A549 (cell line): Measurements from ENCODE around the gene RAB27A. TPM values are rescaled to one million over a fixed set of nuclear protein-coding genes. Genes with fewer than 3 reads are reported as not detected.

Experiments
- ATAC-seq, 2 experiments: fragments of 200-7000 bp in 1 of 2; fragments of >200 bp in 1 of 2; cut with Nextera tagmentation in 1 of 2; cut with Tn5 transposase in 1 of 2; 3 replicates each; pipeline versions ENCODE4 v1.8.0 to v1.9.1; 2018 to 2020; ENCODE audit warnings: mild to moderate bottlenecking in 1 of 2, moderate library complexity in 1 of 2
- CTCF ChIA-PET: fragments of 300-600 bp; sonication (Branson Sonifier 250); formaldehyde crosslinking; extraction: SDS; loops from one replicate; lab custom pipeline; 2021; ENCODE audit warnings: antibody characterized with exemption, inconsistent platforms; lab: Yijun Ruan, JAX
- POLR2A ChIA-PET: fragments of 350-600 bp; formaldehyde crosslinking; extraction: SDS; loops from one replicate; lab custom pipeline; 2021; ENCODE audit warnings: antibody characterized with exemption, inconsistent platforms; lab: Yijun Ruan, JAX
- DNase-seq, 2 experiments: peaks; one replicate each; pipeline versions ENCODE4 v3.0.0 to v3.0.0-alpha.2; 2011 to 2016; ENCODE audit warnings: low read depth in 1 of 2, low spot score in 1 of 2
- FAIRE-seq: peaks from 2 replicates; lab custom pipeline; 2011; peaks lifted over from hg19 to GRCh38; lab: Jason Lieb, UNC
- H3K27ac ChIP-seq, 2 experiments: fragments of >200 bp; sonication (Bioruptor Twin); formaldehyde crosslinking; 3 replicates each; pipeline ENCODE4 v1.5.1; 2016 to 2017
- H3K4me1 ChIP-seq: fragments of >200 bp; sonication (Bioruptor Twin); formaldehyde crosslinking; 3 replicates; pipeline ENCODE4 v1.6.1; 2016
- H3K4me2 ChIP-seq: fragments of >200 bp; sonication (Bioruptor Twin); formaldehyde crosslinking; 3 replicates; pipeline ENCODE4 v1.6.1; 2016
- H3K4me3 ChIP-seq: fragments of >200 bp; sonication (Bioruptor Twin); formaldehyde crosslinking; 3 replicates; pipeline ENCODE4 v1.5.1; 2016
- H3K9me3 ChIP-seq: fragments of >200 bp; sonication (Bioruptor Twin); formaldehyde crosslinking; 3 replicates; pipeline ENCODE4 v1.6.1; 2016
- BHLHE40 ChIP-seq: IDR thresholded peaks from 2 replicates; pipeline ENCODE4 v1.6.1; 2012; ENCODE audit warnings: low read depth, low read length, inconsistent platforms
- CBX2 ChIP-seq: fragments of 200-600 bp; sonication (generic); IDR thresholded peaks from 2 replicates; pipeline ENCODE4 v1.6.1; 2016; ENCODE audit warnings: low read depth, mild to moderate bottlenecking, borderline replicate concordance
- CBX8 ChIP-seq: fragments of 200-600 bp; sonication (generic); IDR thresholded peaks from 2 replicates; pipeline ENCODE4 v1.6.1; 2016
- EHF ChIP-seq: fragments of 250-450 bp; sonication (Bioruptor Pico); IDR thresholded peaks from 2 replicates; pipeline ENCODE4 v1.5.0; 2020; ENCODE audit warnings: mild to moderate bottlenecking
- EHMT2 ChIP-seq: fragments of 200-600 bp; sonication (generic); IDR thresholded peaks from 2 replicates; pipeline ENCODE4 v1.6.1; 2016; ENCODE audit warnings: antibody characterized with exemption, low read depth, mild to moderate bottlenecking, moderate library complexity
- EP300 ChIP-seq, 2 experiments: fragments of >200 bp; sonication (Bioruptor Twin); formaldehyde crosslinking; IDR thresholded peaks; 2 replicates in 1 of 2; 3 replicates in 1 of 2; pipeline ENCODE4 v1.6.1; 2016 to 2017
- HDAC2 ChIP-seq: fragments of 200-600 bp; sonication (generic); IDR thresholded peaks from 2 replicates; pipeline ENCODE4 v1.6.1; 2016
- HEYL ChIP-seq: fragments of 250-450 bp; sonication (Bioruptor Pico); IDR thresholded peaks from 2 replicates; pipeline ENCODE4 v1.8.0; 2021; ENCODE audit warnings: mild to moderate bottlenecking, moderate library complexity
- HOXA7 ChIP-seq: fragments of 250-450 bp; sonication (Bioruptor Pico); IDR thresholded peaks from 2 replicates; pipeline ENCODE4 v1.5.0; 2020; ENCODE audit warnings: mild to moderate bottlenecking, moderate library complexity
- HOXB13 ChIP-seq: fragments of 250-450 bp; sonication (Bioruptor Pico); IDR thresholded peaks from 2 replicates; pipeline ENCODE4 v1.5.0; 2020; ENCODE audit warnings: low read depth, mild to moderate bottlenecking, moderate library complexity
- JUN ChIP-seq, 2 experiments: fragments of >200 bp; sonication (Bioruptor Twin); formaldehyde crosslinking; IDR thresholded peaks; 2 replicates in 1 of 2; 3 replicates in 1 of 2; pipeline ENCODE4 v1.6.1; 2016 to 2017
- KDM1A ChIP-seq: fragments of 200-600 bp; sonication (generic); IDR thresholded peaks from 2 replicates; pipeline ENCODE4 v1.6.1; 2016; ENCODE audit warnings: low read depth, mild to moderate bottlenecking
- MYC ChIP-seq: IDR thresholded peaks from 2 replicates; pipeline ENCODE4 v1.6.1; 2012; ENCODE audit warnings: mild to moderate bottlenecking, inconsistent platforms, low read length, improper control_type of control experiment, borderline replicate concordance
- RAD21 ChIP-seq, 2 experiments: fragments of >200 bp in 1 of 2; sonication (Bioruptor Twin) in 1 of 2; formaldehyde crosslinking in 1 of 2; IDR thresholded peaks in 1 of 2; conservative IDR thresholded peaks in 1 of 2; 2 replicates in 1 of 2; 3 replicates in 1 of 2; pipeline ENCODE4 v1.6.1; 2012 to 2018; ENCODE audit warnings: inconsistent platforms in 1 of 2
- RARB ChIP-seq: fragments of 250-450 bp; sonication (Bioruptor Pico); IDR thresholded peaks from 2 replicates; pipeline ENCODE4 v1.8.0; 2021; ENCODE audit warnings: mild to moderate bottlenecking, moderate library complexity
- SMC3 ChIP-seq: fragments of >200 bp; sonication (Bioruptor Twin); formaldehyde crosslinking; IDR thresholded peaks from 3 replicates; pipeline ENCODE4 v1.6.1; 2018; ENCODE audit warnings: inconsistent platforms
- SREBF2 ChIP-seq: fragments of 450-650 bp; IDR thresholded peaks from 2 replicates; pipeline ENCODE4 v1.6.1; 2014; ENCODE audit warnings: mild to moderate bottlenecking, moderate library complexity
- TP53 ChIP-seq: fragments of 250-450 bp; sonication (Bioruptor Pico); IDR thresholded peaks from 2 replicates; pipeline ENCODE4 v1.5.0; 2021; ENCODE audit warnings: mild to moderate bottlenecking, moderate library complexity
- ZC3H11A ChIP-seq: fragments of 450-650 bp; IDR thresholded peaks from 2 replicates; pipeline ENCODE4 v1.6.1; 2014; ENCODE audit warnings: antibody characterized with exemption, mild to moderate bottlenecking
- ZNF302 ChIP-seq: fragments of 250-450 bp; sonication (Bioruptor Pico); IDR thresholded peaks from 2 replicates; pipeline ENCODE4 v1.9.0; 2021; ENCODE audit warnings: inconsistent platforms, mild to moderate bottlenecking, moderate library complexity
- WGBS: methylation state at CpG from one replicate; pipeline ENCODE4 v1.1.6; 2017; ENCODE audit errors: missing lambda C conversion rate; 5-methylcytosine and 5-hydroxymethylcytosine counted together
- polyA plus RNA-seq, 4 experiments: library from polyadenylated mRNA; depleted of rRNA in 3 of 4; stranded (reverse); fragments of >200 nt; fragmentation: RNase III in 1 of 4; extraction: RNeasy Plus Mini Kit Qiagen cat#74134 plus additional on column Dnase treatment in 1 of 4; gene quantifications; 2 replicates in 3 of 4; 3 replicates in 1 of 4; pipeline ENCODE4 v1.2.3, GENCODE V29; 2011 to 2017
- TF ChIP-seq, protein P1 (sequence below): fragments of >200 bp; sonication (Bioruptor Twin); formaldehyde crosslinking; IDR thresholded peaks from 2 replicates; pipeline ENCODE4 v1.6.1; 2016
- TF ChIP-seq, protein P2 (sequence below): fragments of 200-600 bp; sonication (generic); IDR thresholded peaks from 2 replicates; pipeline ENCODE4 v1.6.1; 2016; ENCODE audit warnings: antibody characterized with exemption, mild to moderate bottlenecking, moderate library complexity
- TF ChIP-seq, protein P3 (sequence below): fragments of >200 bp; sonication (Bioruptor Twin); formaldehyde crosslinking; IDR thresholded peaks from 3 replicates; pipeline ENCODE4 v1.5.1; 2016
- TF ChIP-seq, protein P4 (sequence below): IDR thresholded peaks from 2 replicates; pipeline ENCODE4 v1.6.1; 2012
- TF ChIP-seq, protein P5 (sequence below): fragments of 150-350 bp; IDR thresholded peaks from 2 replicates; pipeline ENCODE4 v1.6.1; 2014; ENCODE audit warnings: low read depth, mild to moderate bottlenecking, low read length

RAB27A gene
- polyA plus RNA-seq, 2 of the 4 experiments (the other 2 are of a cell fraction) = 8.1 to 17.0 TPM

DNA sequence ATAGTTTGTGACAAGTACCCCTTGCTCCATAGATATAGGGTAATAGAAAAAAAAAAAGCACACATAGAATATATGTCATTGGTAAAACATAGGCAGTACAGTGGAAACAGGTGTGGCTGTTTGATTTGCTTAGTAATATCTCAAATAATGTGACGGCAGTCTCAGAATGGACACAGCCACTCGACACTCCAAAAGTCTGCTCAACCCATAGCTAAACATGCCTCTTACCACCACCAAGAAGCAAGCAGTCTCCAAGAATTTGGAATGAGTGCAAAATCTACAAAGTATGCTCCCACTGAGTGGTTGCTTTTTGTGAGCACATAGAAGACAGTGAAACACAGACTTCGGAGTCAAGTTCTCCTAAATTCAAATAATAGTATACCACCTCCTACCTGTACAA lies 43.0 kb downstream of the RAB27A start:
- H3K27ac ChIP-seq = no peak overlapping the region
- TF ChIP-seq, protein P1, sequence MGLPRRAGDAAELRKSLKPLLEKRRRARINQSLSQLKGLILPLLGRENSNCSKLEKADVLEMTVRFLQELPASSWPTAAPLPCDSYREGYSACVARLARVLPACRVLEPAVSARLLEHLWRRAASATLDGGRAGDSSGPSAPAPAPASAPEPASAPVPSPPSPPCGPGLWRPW = no peak
- TF ChIP-seq HOXA7 (no peak), ZNF302 (CRISPR knock-in tag) (no peak), SREBF2 (no peak), HDAC2 (no peak), HOXB13 (no peak), EHF (CRISPR knock-in tag) (no peak), RARB (CRISPR knock-in tag) (no peak), CBX2 (no peak)
- no peak overlapping the region for H3K4me2 ChIP-seq
- no peaks in the 10 kb centered on the region for H3K9me3 ChIP-seq
- 61% methylated on average over 3 of the region's 3 CpGs for WGBS
- ChIA-PET CTCF (interaction anchor here (0.8 to 1.4 kb wide), 3 partner anchors 13 to 45 kb away, joined by 3 to 6 read pairs (median 4); no protein-coding TSS in a partner anchor), POLR2A (no interaction called here)
- no peak overlapping the region for H3K4me3 ChIP-seq
- no peak for DNase-seq
- peaks cover 24% of the 10 kb centered on the region; the same call in 2 of the 3 replicates for H3K4me1 ChIP-seq
- ATAC-seq = no peak
- FAIRE-seq = no peak

DNA sequence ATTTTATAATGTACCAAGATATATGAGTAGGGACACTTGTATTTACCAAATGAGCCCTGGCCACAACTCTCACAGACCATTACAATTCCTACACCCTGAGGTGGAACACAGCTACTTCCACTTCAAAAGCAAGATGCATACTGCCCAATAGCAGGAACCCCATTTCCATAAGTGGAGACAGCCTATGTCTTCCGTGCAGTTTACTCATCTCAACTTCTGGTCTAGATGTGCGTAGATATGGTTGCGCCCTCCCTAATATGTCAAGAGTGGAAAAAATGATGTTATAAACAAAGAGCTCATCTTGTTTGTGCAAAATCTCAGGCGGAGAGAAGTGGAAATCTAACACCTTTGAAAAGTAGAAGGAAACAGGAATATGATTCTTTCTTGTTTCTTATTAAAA lies 44.6 kb downstream of the RAB27A start:
- DNase-seq = no peak
- no peak for TF ChIP-seq JUN (IDR thresholded peaks at IDR 0.05)
- Histone ChIP-seq H3K4me2 (no peak overlapping the region), H3K9me3 (no peaks in the 10 kb centered on the region), H3K4me1 (peaks cover 15% of the 10 kb centered on the region; the same call in 2 of the 3 replicates), H3K4me3 (no peak overlapping the region), H3K27ac (no peak overlapping the region)
- POLR2A ChIA-PET = no interaction called here
- FAIRE-seq = no peak
- CTCF ChIA-PET = no interaction called here
- 91% methylated on average over 4 of the region's 4 CpGs for WGBS
- no peak for ATAC-seq

DNA sequence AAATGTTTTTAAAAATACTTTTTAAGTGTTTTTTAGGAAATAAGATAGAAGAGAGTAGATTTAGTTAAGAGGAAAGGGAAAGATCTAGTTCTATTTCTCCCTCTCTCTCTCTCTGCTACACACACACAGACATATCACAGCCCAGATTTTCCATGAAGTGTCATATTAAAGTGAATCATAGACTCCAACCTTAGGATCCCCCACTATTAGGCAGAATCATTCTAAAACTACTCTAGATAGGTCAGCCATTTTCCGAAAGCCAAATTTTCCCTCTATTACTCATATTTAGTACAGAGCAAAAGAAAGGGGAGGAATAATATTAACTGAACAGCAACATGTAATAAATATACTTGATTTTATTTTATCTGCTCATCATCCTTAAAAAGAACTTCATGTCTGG lies 47.7 kb downstream of the RAB27A start:
- CTCF ChIA-PET = interaction anchor here (2.0 to 2.1 kb wide), 2 partner anchors 10 to 49 kb away, joined by 7 to 8 read pairs; no protein-coding TSS in a partner anchor
- WGBS = 0% methylated on average over 1 of the region's 1 CpG

DNA sequence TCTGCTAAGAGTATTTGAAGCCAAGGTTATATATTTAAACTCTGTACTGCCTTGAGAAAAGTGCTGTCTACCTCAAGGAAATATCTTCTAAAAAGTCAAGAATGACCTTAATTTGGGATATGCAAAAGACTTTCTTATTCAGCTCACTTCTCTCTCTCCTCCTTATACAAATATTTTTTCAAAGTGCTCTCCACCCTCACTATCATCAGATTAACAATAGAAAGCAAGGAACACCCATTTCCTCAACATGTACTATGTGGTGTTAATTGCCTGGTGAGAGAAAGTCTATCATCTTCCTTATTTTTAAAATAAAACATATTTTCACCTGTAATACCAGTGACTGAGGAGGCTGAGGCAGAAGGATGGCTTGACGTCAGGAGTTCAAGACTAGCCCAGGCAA lies 48.4 kb downstream of the RAB27A start:
- no peak overlapping the region for H3K27ac ChIP-seq
- DNase-seq (no peak), FAIRE-seq (no peak), ATAC-seq (no peak)
- no peaks in the 10 kb centered on the region for H3K9me3 ChIP-seq
- no peak overlapping the region for H3K4me3 ChIP-seq
- POLR2A ChIA-PET = no interaction called here
- no peak overlapping the region for H3K4me2 ChIP-seq
- no peaks in the 10 kb centered on the region for H3K4me1 ChIP-seq
- WGBS = 96% methylated on average over 1 of the region's 1 CpG
- CTCF ChIA-PET = interaction anchor here (0.9 to 2.1 kb wide), 2 partner anchors 9 kb away, joined by 3 to 7 read pairs; no protein-coding TSS in a partner anchor
- TF ChIP-seq CBX8 = no peak
- TF ChIP-seq, protein P2, sequence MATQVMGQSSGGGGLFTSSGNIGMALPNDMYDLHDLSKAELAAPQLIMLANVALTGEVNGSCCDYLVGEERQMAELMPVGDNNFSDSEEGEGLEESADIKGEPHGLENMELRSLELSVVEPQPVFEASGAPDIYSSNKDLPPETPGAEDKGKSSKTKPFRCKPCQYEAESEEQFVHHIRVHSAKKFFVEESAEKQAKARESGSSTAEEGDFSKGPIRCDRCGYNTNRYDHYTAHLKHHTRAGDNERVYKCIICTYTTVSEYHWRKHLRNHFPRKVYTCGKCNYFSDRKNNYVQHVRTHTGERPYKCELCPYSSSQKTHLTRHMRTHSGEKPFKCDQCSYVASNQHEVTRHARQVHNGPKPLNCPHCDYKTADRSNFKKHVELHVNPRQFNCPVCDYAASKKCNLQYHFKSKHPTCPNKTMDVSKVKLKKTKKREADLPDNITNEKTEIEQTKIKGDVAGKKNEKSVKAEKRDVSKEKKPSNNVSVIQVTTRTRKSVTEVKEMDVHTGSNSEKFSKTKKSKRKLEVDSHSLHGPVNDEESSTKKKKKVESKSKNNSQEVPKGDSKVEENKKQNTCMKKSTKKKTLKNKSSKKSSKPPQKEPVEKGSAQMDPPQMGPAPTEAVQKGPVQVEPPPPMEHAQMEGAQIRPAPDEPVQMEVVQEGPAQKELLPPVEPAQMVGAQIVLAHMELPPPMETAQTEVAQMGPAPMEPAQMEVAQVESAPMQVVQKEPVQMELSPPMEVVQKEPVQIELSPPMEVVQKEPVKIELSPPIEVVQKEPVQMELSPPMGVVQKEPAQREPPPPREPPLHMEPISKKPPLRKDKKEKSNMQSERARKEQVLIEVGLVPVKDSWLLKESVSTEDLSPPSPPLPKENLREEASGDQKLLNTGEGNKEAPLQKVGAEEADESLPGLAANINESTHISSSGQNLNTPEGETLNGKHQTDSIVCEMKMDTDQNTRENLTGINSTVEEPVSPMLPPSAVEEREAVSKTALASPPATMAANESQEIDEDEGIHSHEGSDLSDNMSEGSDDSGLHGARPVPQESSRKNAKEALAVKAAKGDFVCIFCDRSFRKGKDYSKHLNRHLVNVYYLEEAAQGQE = no peak
- TF ChIP-seq HDAC2 = no peak
- TF ChIP-seq EHMT2 = no peak
- no peak for TF ChIP-seq KDM1A
- TF ChIP-seq, protein P3, sequence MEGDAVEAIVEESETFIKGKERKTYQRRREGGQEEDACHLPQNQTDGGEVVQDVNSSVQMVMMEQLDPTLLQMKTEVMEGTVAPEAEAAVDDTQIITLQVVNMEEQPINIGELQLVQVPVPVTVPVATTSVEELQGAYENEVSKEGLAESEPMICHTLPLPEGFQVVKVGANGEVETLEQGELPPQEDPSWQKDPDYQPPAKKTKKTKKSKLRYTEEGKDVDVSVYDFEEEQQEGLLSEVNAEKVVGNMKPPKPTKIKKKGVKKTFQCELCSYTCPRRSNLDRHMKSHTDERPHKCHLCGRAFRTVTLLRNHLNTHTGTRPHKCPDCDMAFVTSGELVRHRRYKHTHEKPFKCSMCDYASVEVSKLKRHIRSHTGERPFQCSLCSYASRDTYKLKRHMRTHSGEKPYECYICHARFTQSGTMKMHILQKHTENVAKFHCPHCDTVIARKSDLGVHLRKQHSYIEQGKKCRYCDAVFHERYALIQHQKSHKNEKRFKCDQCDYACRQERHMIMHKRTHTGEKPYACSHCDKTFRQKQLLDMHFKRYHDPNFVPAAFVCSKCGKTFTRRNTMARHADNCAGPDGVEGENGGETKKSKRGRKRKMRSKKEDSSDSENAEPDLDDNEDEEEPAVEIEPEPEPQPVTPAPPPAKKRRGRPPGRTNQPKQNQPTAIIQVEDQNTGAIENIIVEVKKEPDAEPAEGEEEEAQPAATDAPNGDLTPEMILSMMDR = no peak
- no peak for TF ChIP-seq SMC3
- TF ChIP-seq, protein P4, sequence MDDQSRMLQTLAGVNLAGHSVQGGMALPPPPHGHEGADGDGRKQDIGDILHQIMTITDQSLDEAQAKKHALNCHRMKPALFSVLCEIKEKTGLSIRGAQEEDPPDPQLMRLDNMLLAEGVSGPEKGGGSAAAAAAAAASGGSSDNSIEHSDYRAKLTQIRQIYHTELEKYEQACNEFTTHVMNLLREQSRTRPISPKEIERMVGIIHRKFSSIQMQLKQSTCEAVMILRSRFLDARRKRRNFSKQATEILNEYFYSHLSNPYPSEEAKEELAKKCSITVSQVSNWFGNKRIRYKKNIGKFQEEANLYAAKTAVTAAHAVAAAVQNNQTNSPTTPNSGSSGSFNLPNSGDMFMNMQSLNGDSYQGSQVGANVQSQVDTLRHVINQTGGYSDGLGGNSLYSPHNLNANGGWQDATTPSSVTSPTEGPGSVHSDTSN = no peak
- no peak for TF ChIP-seq TP53 (CRISPR knock-in tag)
- TF ChIP-seq EP300 (IDR thresholded peaks at IDR 0.05) = no peak
- no peak for TF ChIP-seq RAD21 (conservative IDR thresholded peaks at IDR 0.05 in 1 of 2, IDR thresholded peaks at IDR 0.05 in 1 of 2)
- TF ChIP-seq BHLHE40 = no peak

More for the DNA sequence above, 47.7 kb downstream of the RAB27A start:
- POLR2A ChIA-PET = no interaction called here
- ATAC-seq = no peak
- TF ChIP-seq CBX2 = no peak
- TF ChIP-seq HDAC2 = no peak
- TF ChIP-seq ZC3H11A = no peak
- no peak for TF ChIP-seq HEYL (CRISPR knock-in tag)
- no peak for TF ChIP-seq MYC
- TF ChIP-seq, protein P5, sequence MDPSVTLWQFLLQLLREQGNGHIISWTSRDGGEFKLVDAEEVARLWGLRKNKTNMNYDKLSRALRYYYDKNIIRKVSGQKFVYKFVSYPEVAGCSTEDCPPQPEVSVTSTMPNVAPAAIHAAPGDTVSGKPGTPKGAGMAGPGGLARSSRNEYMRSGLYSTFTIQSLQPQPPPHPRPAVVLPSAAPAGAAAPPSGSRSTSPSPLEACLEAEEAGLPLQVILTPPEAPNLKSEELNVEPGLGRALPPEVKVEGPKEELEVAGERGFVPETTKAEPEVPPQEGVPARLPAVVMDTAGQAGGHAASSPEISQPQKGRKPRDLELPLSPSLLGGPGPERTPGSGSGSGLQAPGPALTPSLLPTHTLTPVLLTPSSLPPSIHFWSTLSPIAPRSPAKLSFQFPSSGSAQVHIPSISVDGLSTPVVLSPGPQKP = no peak
- TF ChIP-seq CBX8 = no peak
- TF ChIP-seq HOXA7 = no peak
- TF ChIP-seq, all 56 proteins: peak for 0
- Histone ChIP-seq H3K27ac (no peak overlapping the region), H3K4me1 (no peaks in the 10 kb centered on the region), H3K9me3 (no peaks in the 10 kb centered on the region), H3K4me3 (no peak overlapping the region), H3K4me2 (no peak overlapping the region)
- FAIRE-seq (no peak), DNase-seq (no peak)
